Suprapubic skin (tissue), 3 donors: Measurements from ENCODE around the gene SIRT7.

Experiments
- CTCF ChIP-seq, 2 donors: fragments of 200-600 bp in 1 of 2; fragments of 450-650 bp in 1 of 2; sonication (generic) in 1 of 2; IDR thresholded peaks; one replicate each; pipeline ENCODE4 v1.5.1; 2016 to 2019; ENCODE audit warnings: antibody characterized with exemption in 2 of 2, mild to moderate bottlenecking in 1 of 2, moderate library complexity in 1 of 2
- POLR2A ChIP-seq, 2 donors: fragments of 450-650 bp; IDR thresholded peaks; one replicate each; pipeline ENCODE4 v1.6.1; 2017; ENCODE audit warnings: antibody characterized with exemption in 2 of 2, mild to moderate bottlenecking in 2 of 2, moderate library complexity in 2 of 2

- TF ChIP-seq CTCF (IDR thresholded peaks at IDR 0.05), result no peak
- TF ChIP-seq POLR2A (IDR thresholded peaks at IDR 0.05), result no peak
Measured at GRCh38 chr17:81870981-81871386, 47.0 kb downstream of the SIRT7 start, which contains the start of gene ARHGDIA.
